NB4 (cell line): ENCODE data around the gene PEX26.

Experiments used
- CTCF ChIP-seq: IDR thresholded peaks from one replicate; pipeline ENCODE4 v1.5.1; 2012; ENCODE audit warnings: low read depth, low read length
- POLR2A ChIP-seq: IDR thresholded peaks from 2 replicates; pipeline ENCODE4 v1.6.1; 2011; ENCODE audit warnings: mild to moderate bottlenecking; ENCODE audit not compliant: insufficient read length; ENCODE audit errors: extremely low read depth

- no peak for TF ChIP-seq CTCF
- TF ChIP-seq POLR2A: no peak
These were observed 29.3 kb upstream of the PEX26 start for GRCh38 chr22:18048441-18048898.
